Measurements from ENCODE around the gene RASSF10.

RASSF10 gene

GRCh38 chr11:13008625-13009475 is at the start of gene RASSF10:
Gene RASSF10, plus strand, starts transcription at chr11:13009316. Its CDS starts 261 bp downstream, at chr11:13009577.
- DNase-seq (ENCODE audit: low read depth in 2 of 3, low spot score in 2 of 3), result no peak

DNA sequence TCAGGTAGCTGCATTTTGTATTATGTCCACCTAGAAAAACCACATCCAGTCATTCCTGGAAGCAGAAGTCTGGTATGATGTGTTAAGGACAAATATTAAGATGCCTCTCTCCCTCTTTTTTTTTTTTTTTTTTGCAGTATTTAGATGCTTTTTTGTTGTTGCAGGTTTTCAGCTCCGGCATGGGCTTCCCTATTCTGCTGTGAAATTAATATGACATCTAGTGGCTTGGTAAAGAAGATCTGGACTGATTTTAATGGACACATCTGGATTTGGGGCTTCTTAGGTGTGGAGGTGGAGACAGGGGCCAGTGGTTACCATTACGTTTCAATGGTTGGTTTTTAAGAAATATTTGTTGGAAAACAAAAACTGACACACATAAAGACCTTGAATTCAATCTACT is 47.5 kb upstream of the RASSF10 start:
- no peak for DNase-seq (ENCODE audit: low read depth in 2 of 3, low spot score in 2 of 3)

- no peak for DNase-seq (ENCODE audit: low read depth in 2 of 3, low spot score in 2 of 3)
Measured at GRCh38 chr11:12962306-12962705, 46.8 kb upstream of the RASSF10 start.

DNA sequence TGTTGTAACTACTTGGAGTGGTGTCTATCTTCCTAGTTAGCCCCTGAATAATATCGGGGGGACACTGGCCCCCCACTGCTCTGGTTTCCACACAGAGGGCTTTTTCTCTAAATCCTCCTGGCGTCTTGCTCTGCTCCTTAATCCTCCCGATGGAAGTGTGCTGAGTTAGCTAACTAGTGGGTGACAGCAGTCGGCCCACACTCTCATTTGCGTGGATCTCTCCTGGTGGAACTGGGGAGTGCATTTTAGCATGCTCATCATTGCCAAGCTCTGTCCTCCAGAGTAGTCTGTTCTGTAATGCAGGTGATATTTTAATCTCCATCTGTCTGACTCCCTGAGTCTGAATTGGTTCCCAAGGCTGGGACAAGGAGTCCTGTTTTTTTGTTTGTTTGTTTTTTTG is 46.1 kb upstream of the RASSF10 start:
- DNase-seq (ENCODE audit: low read depth in 2 of 3, low spot score in 2 of 3), result no peak

DNA sequence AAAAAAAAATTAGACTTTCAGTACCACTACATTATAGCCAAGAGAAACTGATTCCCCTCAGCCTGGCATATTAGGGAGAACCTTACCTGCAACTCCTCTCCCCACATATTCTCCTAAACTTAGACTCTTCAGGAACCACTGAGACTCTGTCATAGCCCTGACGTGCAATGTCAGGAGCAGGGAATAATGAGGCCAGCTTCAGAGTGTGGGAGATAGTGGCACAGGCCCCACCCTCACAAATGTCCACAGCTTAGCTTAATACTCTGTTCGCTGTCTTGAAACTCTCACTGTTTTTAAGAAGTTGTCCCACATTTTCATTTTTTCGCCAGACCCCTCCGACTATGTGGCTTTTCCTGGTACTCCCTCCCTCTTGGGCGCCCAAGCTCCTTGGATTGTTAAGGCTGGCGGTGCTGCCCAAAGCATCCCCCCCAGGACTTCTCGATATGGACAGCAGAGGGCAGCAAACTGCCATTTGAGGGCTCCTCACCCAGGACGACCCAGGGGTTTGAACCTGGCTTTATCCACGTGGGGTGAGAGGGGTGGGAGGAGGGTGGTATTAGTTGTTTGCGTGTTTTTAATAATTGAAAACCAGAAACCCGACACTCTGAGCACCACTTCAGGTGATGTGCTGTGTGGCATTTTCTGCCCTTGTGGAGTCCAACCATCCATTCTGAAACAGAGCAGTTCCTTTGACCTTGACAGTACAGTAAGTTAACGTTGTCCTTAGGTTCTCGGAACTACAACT is 45.2 kb upstream of the RASSF10 start:
- peak; percentile 9 to 38 (median 24) for DNase-seq (ENCODE audit: low read depth in 2 of 3, low spot score in 2 of 3)

GRCh38 chr11:12964650-12965049 is 44.5 kb upstream of the RASSF10 start:
- DNase-seq (ENCODE audit: low read depth in 2 of 3, low spot score in 2 of 3), result no peak

DNA sequence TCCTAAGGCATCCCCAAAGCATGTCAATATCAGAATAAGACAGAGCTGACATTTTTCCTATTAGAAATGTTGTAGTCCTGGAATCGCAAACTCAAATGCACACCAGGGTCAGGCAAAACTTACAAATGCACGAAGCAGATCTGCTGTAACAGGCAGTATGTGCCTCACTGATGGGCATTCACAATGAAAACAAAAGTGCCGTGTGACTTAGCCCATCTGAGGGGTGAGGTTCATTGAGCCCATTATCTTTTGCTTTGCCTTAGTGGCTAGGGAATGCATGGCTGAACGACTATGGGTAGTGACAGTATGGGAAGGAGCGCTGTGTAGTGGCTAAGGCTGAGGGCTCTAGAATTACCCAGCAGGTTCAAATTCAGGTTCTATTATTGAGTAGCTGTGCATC is 43.1 kb upstream of the RASSF10 start:
- DNase-seq (ENCODE audit: low read depth in 2 of 3, low spot score in 2 of 3), result no peak

DNA sequence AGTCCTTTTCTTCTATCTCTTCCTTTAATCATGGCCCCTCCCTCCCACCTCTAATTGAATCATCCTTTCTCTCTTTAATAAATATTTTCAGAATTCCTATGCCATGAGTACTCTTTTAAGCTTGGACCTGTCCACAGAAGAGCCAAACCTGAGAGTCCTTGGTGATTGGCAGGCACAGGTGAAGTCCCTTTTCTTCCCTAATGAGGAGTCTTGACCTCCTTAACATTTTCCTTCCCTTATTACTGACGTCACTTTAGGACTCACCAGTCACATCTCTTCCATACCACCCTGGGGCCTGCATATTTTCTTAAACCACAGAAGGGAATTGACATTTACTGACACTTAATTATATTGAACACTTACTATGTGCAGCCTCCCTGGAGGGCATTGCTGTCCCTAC is 41.0 kb upstream of the RASSF10 start:
- DNase-seq (ENCODE audit: low read depth in 2 of 3, low spot score in 2 of 3), result no peak

DNA sequence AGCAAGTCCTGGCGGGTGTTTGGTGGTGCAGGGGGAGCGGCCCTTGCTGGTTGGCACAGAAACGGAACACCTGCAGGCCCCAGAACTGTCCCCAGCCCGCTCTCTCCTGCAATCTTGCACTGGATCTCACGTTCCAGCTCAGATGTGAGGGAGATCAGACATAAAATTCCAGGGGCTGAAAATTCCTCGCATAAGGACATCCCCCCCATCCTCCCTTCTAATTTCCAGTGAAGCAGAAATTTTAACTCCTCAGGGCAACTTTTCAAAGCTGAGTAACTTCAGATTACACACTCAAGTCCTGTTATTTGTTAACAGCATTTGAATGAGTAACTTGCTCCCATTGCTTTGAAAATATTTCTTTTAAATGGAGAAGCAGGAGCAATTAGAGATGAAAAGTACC is 40.3 kb upstream of the RASSF10 start:
- no peak for DNase-seq (ENCODE audit: low read depth in 2 of 3, low spot score in 2 of 3)

DNA sequence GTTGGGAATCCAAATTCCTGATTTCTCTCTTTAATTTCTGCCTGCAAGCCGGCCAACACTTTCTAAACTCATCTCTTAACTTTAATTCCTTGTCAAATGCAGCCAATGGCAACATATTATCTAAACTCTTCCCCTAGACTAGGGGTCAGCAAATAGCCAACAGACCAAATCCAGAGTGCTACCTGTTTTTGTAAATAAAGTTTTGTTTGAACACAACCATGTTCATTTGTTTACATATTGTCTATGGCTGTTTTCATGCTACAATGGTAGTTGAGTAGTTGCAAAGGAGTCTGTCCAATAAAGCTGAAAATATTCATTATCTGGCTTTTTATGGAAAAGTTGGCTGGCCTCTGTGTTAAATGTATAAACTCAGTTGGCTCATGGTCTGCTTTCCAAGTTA is 37.2 kb upstream of the RASSF10 start:
- DNase-seq (ENCODE audit: low read depth in 2 of 3, low spot score in 2 of 3), result no peak

GRCh38 chr11:12973528-12974181 is 35.5 kb upstream of the RASSF10 start:
- no peak for DNase-seq (ENCODE audit: low read depth in 2 of 3, low spot score in 2 of 3)

GRCh38 chr11:12975195-12975594 is 33.9 kb upstream of the RASSF10 start:
- no peak for DNase-seq (ENCODE audit: low read depth in 2 of 3, low spot score in 2 of 3)

- no peak for DNase-seq (ENCODE audit: low read depth in 2 of 3, low spot score in 2 of 3)
Measured at GRCh38 chr11:12979928-12980689, 29.0 kb upstream of the RASSF10 start.

GRCh38 chr11:12981676-12982522 is 27.2 kb upstream of the RASSF10 start:
- DNase-seq (ENCODE audit: low read depth in 2 of 3, low spot score in 2 of 3), result no peak

- no peak for DNase-seq (ENCODE audit: low read depth in 2 of 3, low spot score in 2 of 3)
Measured at GRCh38 chr11:12983336-12983735, 25.8 kb upstream of the RASSF10 start.

DNA sequence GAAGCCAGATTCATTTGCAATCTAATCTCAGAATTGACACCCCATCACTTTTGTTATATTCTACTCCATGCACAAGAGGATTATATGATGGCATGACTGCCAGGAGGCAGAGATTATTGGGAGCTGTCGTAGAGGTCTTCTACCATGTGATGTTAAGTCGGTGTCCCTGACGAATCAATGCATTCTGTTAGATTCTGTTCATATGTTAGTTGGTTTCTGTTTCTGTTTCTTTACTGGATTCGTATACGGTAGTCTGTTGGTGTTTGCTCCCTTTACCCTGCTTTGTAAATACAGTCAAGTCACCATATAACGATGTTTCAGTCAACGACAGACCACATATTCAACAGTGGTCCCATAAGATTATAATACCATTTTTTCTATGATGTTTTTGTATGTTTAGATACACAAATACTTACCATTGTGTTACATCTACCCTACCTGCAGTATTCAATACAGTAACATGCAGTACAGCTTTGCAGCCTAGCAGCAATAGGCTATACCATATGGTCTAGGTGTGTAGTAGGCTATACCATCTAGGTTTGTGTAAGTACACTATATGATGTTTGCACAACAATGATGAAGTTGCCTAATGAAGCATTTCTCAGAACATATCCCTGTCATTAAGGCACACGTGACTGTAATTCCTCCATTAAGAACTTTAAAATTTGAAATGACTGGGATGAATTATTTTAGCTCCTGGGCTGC is 22.8 kb upstream of the RASSF10 start:
- DNase-seq (ENCODE audit: low read depth in 2 of 3, low spot score in 2 of 3), result no peak

- no peak for DNase-seq (ENCODE audit: low read depth in 2 of 3, low spot score in 2 of 3)
Measured at GRCh38 chr11:12989428-12990161, 19.5 kb upstream of the RASSF10 start.

DNA sequence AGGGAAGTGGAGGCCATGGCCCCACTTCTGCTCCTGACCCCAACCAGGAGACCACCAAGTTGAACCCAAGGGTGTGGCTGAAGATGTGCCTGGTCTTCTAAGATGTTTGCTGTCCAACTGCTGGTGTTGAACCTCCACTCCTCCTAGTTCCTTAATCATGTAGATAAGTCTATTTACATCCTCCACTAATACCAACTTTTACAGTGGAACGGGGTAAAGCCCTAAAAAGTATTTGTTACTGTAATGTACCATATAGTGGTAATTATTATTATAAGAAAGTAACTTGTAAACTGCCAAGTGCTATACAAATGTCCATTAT is 19.0 kb upstream of the RASSF10 start:
- no peak for DNase-seq (ENCODE audit: low read depth in 2 of 3, low spot score in 2 of 3)

DNA sequence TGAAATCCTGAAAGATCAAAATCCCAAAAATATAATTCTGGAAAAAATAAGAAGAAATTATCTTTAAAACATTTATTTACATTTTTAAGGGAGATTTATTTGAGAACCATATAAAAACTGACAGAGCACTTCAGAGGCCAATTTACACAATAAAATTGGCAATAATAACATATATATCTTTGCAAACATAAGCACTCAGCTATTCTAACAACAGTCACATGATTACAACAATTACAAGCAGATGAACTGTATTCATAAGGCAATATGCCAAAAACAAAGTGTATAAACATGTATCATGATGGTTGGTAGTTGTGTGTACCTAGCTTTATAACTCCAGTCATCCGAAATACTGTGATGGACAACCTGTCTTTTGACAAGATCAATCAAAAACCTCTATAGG is 17.7 kb upstream of the RASSF10 start:
- DNase-seq (ENCODE audit: low read depth in 2 of 3, low spot score in 2 of 3), result no peak

All from activated CD8-positive, alpha-beta memory T cell treated with anti-CD3 and anti-CD28 coated beads for 48 hours (primary cell).